ENCODE data around the gene C6orf132.

The C6orf132 gene

GRCh38 chr6:42133926-42134325 is 8.5 kb downstream of the C6orf132 start:
- no peak for DNase-seq (ENCODE audit: low read depth)
- TF ChIP-seq, protein P1, sequence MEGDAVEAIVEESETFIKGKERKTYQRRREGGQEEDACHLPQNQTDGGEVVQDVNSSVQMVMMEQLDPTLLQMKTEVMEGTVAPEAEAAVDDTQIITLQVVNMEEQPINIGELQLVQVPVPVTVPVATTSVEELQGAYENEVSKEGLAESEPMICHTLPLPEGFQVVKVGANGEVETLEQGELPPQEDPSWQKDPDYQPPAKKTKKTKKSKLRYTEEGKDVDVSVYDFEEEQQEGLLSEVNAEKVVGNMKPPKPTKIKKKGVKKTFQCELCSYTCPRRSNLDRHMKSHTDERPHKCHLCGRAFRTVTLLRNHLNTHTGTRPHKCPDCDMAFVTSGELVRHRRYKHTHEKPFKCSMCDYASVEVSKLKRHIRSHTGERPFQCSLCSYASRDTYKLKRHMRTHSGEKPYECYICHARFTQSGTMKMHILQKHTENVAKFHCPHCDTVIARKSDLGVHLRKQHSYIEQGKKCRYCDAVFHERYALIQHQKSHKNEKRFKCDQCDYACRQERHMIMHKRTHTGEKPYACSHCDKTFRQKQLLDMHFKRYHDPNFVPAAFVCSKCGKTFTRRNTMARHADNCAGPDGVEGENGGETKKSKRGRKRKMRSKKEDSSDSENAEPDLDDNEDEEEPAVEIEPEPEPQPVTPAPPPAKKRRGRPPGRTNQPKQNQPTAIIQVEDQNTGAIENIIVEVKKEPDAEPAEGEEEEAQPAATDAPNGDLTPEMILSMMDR (conservative IDR thresholded peaks at IDR 0.05; ENCODE audit: low read depth, low read length), result no peak
- H3K4me3 ChIP-seq (ENCODE audit: low read length), result no peak overlapping the region

GRCh38 chr6:42131531-42131930 is 10.9 kb downstream of the C6orf132 start:
- H3K4me3 ChIP-seq (ENCODE audit: low read length), result no peak overlapping the region
- peak; percentile 89 for DNase-seq (ENCODE audit: low read depth)
- TF ChIP-seq, protein P1 (conservative IDR thresholded peaks at IDR 0.05; ENCODE audit: low read depth, low read length), result no peak

DNA sequence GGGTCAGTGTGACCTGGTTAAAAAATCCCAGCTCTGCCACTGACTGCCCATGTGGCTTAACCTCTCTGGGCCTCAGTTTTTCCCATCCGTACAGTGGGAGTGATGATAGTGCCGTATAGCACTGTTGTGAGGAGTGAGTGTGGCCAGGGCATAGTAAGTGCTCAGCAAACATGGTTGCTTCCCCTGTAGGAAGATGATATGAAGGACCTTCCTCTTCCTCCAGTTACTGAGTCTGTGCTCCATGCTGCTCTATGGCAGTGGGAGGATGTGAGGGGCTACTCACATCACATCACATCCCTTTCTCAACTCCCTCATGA is 13.1 kb downstream of the C6orf132 start:
- H3K4me3 ChIP-seq (ENCODE audit: low read length), result no peak overlapping the region
- DNase-seq (ENCODE audit: low read depth), result no peak
- TF ChIP-seq, protein P1 (conservative IDR thresholded peaks at IDR 0.05; ENCODE audit: low read depth, low read length), result no peak

GRCh38 chr6:42128460-42129359 is 13.7 kb downstream of the C6orf132 start:
- no peak for DNase-seq (ENCODE audit: low read depth)
- no peak overlapping the region for H3K4me3 ChIP-seq (ENCODE audit: low read length)
- TF ChIP-seq, protein P1 (conservative IDR thresholded peaks at IDR 0.05; ENCODE audit: low read depth, low read length), result peak; percentile 15

DNA sequence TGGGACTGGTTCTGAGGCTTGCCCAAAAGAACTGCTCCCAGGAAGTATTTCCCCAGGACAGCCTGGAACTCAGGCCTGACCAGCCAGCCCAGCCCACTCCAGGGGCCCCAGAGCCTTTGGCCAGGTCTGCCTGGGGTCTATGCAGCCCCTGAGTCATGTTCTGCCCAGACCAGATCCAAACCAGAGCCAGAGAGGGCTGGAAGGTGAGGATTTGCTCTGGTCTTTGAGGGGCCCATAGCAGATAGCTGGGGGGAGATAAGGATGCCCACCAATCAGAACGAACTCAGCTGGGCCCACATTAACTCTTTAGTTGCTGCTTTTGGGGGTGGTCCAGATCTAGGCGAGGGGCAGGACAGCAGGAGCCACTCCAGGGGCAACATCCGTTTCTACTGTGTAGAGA is 16.8 kb downstream of the C6orf132 start:
- no peak overlapping the region for H3K4me3 ChIP-seq (ENCODE audit: low read length)
- TF ChIP-seq, protein P1 (conservative IDR thresholded peaks at IDR 0.05; ENCODE audit: low read depth, low read length), result no peak
- no peak for DNase-seq (ENCODE audit: low read depth)

- H3K4me3 ChIP-seq (ENCODE audit: low read length), result no peak overlapping the region
- no peak for DNase-seq (ENCODE audit: low read depth)
- TF ChIP-seq, protein P1 (conservative IDR thresholded peaks at IDR 0.05; ENCODE audit: low read depth, low read length), result no peak
Measured at GRCh38 chr6:42125231-42125630, 17.2 kb downstream of the C6orf132 start.

DNA sequence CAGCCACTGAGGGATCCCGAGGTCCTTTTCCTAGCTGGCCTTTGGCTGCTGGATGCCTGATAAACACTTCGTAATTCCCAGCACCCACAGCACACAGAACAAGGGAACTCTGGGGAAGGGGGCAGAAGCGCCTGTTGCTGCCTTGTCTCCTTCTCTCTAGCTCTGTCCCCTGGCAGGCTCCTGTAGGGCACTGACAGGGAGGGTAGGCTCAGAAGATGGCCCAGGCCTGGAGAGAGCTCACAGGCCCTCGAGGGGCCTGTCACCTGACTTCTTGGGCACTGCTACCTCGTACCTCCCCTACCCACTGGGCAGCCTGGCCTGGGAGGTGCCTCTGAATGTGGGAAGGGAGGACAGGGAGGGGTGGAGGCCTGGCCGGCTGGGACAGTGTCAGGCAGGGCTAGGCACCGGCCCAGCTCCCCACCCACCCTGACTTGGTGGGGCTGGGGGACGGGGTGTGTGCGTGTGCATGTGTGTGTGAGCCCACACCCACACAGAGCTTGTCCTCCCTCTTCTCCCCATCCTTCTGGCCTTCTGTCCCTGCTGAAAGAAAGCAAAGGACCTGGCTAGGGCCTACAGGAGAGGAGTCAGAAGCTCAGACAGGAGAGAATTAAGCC is 18.1 kb downstream of the C6orf132 start:
- H3K4me3 ChIP-seq (ENCODE audit: low read length), result no peak overlapping the region
- TF ChIP-seq, protein P1 (conservative IDR thresholded peaks at IDR 0.05; ENCODE audit: low read depth, low read length), result no peak
- DNase-seq (ENCODE audit: low read depth), result no peak
